HG03196 (cell line): Measurements from ENCODE around the gene BRINP1.
"Not testable (repeated sequence)": the region's sequence is repeated elsewhere in the genome, so short reads cannot be mapped to it uniquely, and the experiment has no call there.

Experiments
- ATAC-seq: cut with Tn5 transposase; IDR thresholded peaks from one replicate; pipeline ENCODE4 v1.9.1; 2021; ENCODE audit not compliant: unreplicated experiment

Gene BRINP1

GRCh38 chr9:119215651-119216050 is 153.6 kb downstream of the BRINP1 start:
- no peak for ATAC-seq

GRCh38 chr9:119213471-119213870 is 155.8 kb downstream of the BRINP1 start:
- no peak for ATAC-seq

GRCh38 chr9:119197893-119198607 is 171.2 kb downstream of the BRINP1 start:
- ATAC-seq = no peak

GRCh38 chr9:119195521-119195920 is 173.7 kb downstream of the BRINP1 start:
- ATAC-seq = no peak

- ATAC-seq = no peak
Measured at GRCh38 chr9:119185298-119185697, 183.9 kb downstream of the BRINP1 start.

- no peak for ATAC-seq
Measured at GRCh38 chr9:119184265-119184936, 184.8 kb downstream of the BRINP1 start.

GRCh38 chr9:119181561-119181960 is 187.7 kb downstream of the BRINP1 start:
- no peak for ATAC-seq

GRCh38 chr9:119180897-119181296 is 188.3 kb downstream of the BRINP1 start:
- no peak for ATAC-seq

GRCh38 chr9:119179701-119180100 is 189.5 kb downstream of the BRINP1 start:
- no peak for ATAC-seq

GRCh38 chr9:119177196-119177595 is 192.0 kb downstream of the BRINP1 start:
- no peak for ATAC-seq

GRCh38 chr9:119175581-119175980 is 193.7 kb downstream of the BRINP1 start:
- no peak for ATAC-seq

- ATAC-seq = not testable (repeated sequence)
Measured at GRCh38 chr9:119169222-119169621, 200.0 kb downstream of the BRINP1 start.

GRCh38 chr9:119167876-119168275 is 201.4 kb downstream of the BRINP1 start:
- ATAC-seq = no peak

- ATAC-seq = no peak
Measured at GRCh38 chr9:119167267-119167666, 202.0 kb downstream of the BRINP1 start.

- no peak for ATAC-seq
Measured at GRCh38 chr9:119166096-119166495, 203.1 kb downstream of the BRINP1 start.

- no peak for ATAC-seq
Measured at GRCh38 chr9:119165131-119165530, 204.1 kb downstream of the BRINP1 start.

- no peak for ATAC-seq
Measured at GRCh38 chr9:119164716-119165115, 204.5 kb downstream of the BRINP1 start.

GRCh38 chr9:119160551-119160950 is 208.7 kb downstream of the BRINP1 start:
- ATAC-seq = no peak

GRCh38 chr9:119159386-119159785 is 209.8 kb downstream of the BRINP1 start:
- no peak for ATAC-seq

- no peak for ATAC-seq
Measured at GRCh38 chr9:119157196-119157595, 212.0 kb downstream of the BRINP1 start.

GRCh38 chr9:119156354-119156753 is 212.9 kb downstream of the BRINP1 start:
- ATAC-seq = no peak

GRCh38 chr9:119154527-119154926 is 214.7 kb downstream of the BRINP1 start:
- ATAC-seq = no peak

GRCh38 chr9:119153402-119153801 is 215.8 kb downstream of the BRINP1 start:
- no peak for ATAC-seq
